Spleen (tissue), 11 donors: ENCODE measurements around the gene CLPSL1. TPM values are rescaled to one million over a fixed set of nuclear protein-coding genes. Genes with fewer than 3 reads are reported as not detected.

Experiments used
- DNase-seq: peaks from one replicate; pipeline ENCODE4 v3.0.0-alpha.2; 2020
- H3K27ac ChIP-seq, 8 donors: fragments of 200-600 bp; sonication (generic) in 7 of 8; 1 replicate in 4 of 8; 2 replicates in 4 of 8; pipeline versions ENCODE4 v1.5.0 to v1.8.0; 2016 to 2021; ENCODE audit warnings: inconsistent platforms in 4 of 8, mild to moderate bottlenecking in 4 of 8, moderate library complexity in 1 of 8
- H3K27me3 ChIP-seq, 7 donors: fragments of 200-600 bp; sonication (generic) in 6 of 7; replicated peaks in 1 of 7; 1 replicate in 4 of 7; 2 replicates in 3 of 7; pipeline versions ENCODE4 v1.5.0 to v1.8.0; 2016 to 2021; ENCODE audit warnings: inconsistent platforms in 3 of 7, mild to moderate bottlenecking in 1 of 7
- H3K36me3 ChIP-seq, 6 donors: fragments of 200-600 bp; sonication (generic) in 5 of 6; 1 replicate in 4 of 6; 2 replicates in 2 of 6; pipeline versions ENCODE4 v1.5.0 to v1.8.0; 2016 to 2021; ENCODE audit warnings: inconsistent platforms in 2 of 6
- H3K4me1 ChIP-seq, 6 donors: fragments of 200-600 bp; sonication (generic) in 5 of 6; 1 replicate in 3 of 6; 2 replicates in 3 of 6; pipeline versions ENCODE4 v1.5.0 to v1.8.0; 2016 to 2021; ENCODE audit warnings: inconsistent platforms in 3 of 6
- H3K4me3 ChIP-seq, 8 donors: fragments of 200-600 bp; sonication (generic) in 7 of 8; 1 replicate in 4 of 8; 2 replicates in 4 of 8; pipeline versions ENCODE4 v1.5.0 to v1.8.0; 2016 to 2021; ENCODE audit warnings: inconsistent platforms in 4 of 8, mild to moderate bottlenecking in 4 of 8, moderate library complexity in 2 of 8
- H3K9me3 ChIP-seq, 8 donors: fragments of 200-600 bp; sonication (generic) in 7 of 8; 1 replicate in 4 of 8; 2 replicates in 4 of 8; pipeline versions ENCODE4 v1.5.0 to v1.8.0; 2016 to 2021; ENCODE audit warnings: inconsistent platforms in 4 of 8
- CTCF ChIP-seq, 11 experiments: fragments of 200-600 bp in 7 of 11; fragments of 450-650 bp in 4 of 11; sonication (generic) in 4 of 11; IDR thresholded peaks in 8 of 11; conservative IDR thresholded peaks in 3 of 11; 1 replicate in 7 of 11; 2 replicates in 4 of 11; pipeline versions ENCODE4 v1.4.0 to v1.8.0; 2016 to 2021; ENCODE audit warnings: antibody characterized with exemption in 11 of 11, inconsistent platforms in 4 of 11, mild to moderate bottlenecking in 1 of 11
- POLR2A ChIP-seq, 3 donors: fragments of 450-650 bp; IDR thresholded peaks; one replicate each; pipeline ENCODE4 v1.5.1; 2017; ENCODE audit warnings: antibody characterized with exemption in 3 of 3, mild to moderate bottlenecking in 1 of 3
- POLR2AphosphoS5 ChIP-seq, 3 donors: sonication (generic); formaldehyde crosslinking; IDR thresholded peaks; one replicate each; pipeline ENCODE4 v1.5.1; 2017; ENCODE audit warnings: antibody characterized with exemption in 3 of 3
- WGBS, 5 donors: extraction: QIAGEN DNeasy Blood & Tissue Kit in 3 of 5; methylation state at CpG; one replicate each; pipeline versions ENCODE4 v1.1.5 to v1.1.7; 2013 to 2018; 5-methylcytosine and 5-hydroxymethylcytosine counted together
- intact Hi-C: fragments of 100-400 bp; cut with DNase I; formaldehyde crosslinking; loops from one replicate; pipeline ENCODE4 v1.15.0; 2023; ENCODE audit warnings: low total_unique reads
- polyA plus RNA-seq, 3 donors: library from polyadenylated mRNA; stranded (reverse); fragments of 200-250 nt; gene quantifications; one replicate each; pipeline ENCODE4 v1.2.1, GENCODE V29; 2013
- total RNA-seq, 7 donors: library from RNA; depleted of rRNA in 3 of 7; stranded (reverse); fragments of >200 nt in 3 of 7; fragmentation: NEBNext Ultra II Directional in 4 of 7; extraction: Animal tissue kit (Norgen Biotek cat#: 25700) in 4 of 7; gene quantifications; one replicate each; pipeline versions ENCODE4 v1.1.0 to v1.2.1, GENCODE V29; 2016 to 2021
- donor health status: healthy with polysubstance abuse.
- donor health status: DM: no; HTN: no; CAD: no; lungs with moderate emphysema.
- donor health status: DM: no; HTN: no; CAD: no.
- donor health status: Bipolar disorder and iron deficiency.
- donor health status: healthy.
- donor health status: DM: no; HTN: no; CAD: no.
- donor health status: DM: yes; HTN: yes; CAD: no.

CLPSL1 gene
- total and polyA plus RNA-seq, 10 donors = not detected

GRCh38 chr6:35750557-35750956, 30.3 kb upstream of the CLPSL1 start:
- no peak for DNase-seq
- TF ChIP-seq CTCF (IDR thresholded peaks at IDR 0.05 in 8 of 11, conservative IDR thresholded peaks at IDR 0.05 in 3 of 11) = no peak
- no peak for TF ChIP-seq POLR2AphosphoS5 (IDR thresholded peaks at IDR 0.05)
- no peak for TF ChIP-seq POLR2A (IDR thresholded peaks at IDR 0.05)
- Histone ChIP-seq H3K4me1 (peaks cover 0 to 4% (median 0%) of the 10 kb centered on the region in 6 donors), H3K27me3 (no peaks in the 10 kb centered on the region), H3K27ac (no peak overlapping the region), H3K4me3 (no peak overlapping the region), H3K36me3 (no peaks in the 10 kb centered on the region), H3K9me3 (peaks cover 0 to 15% (median 12%) of the 10 kb centered on the region in 8 donors)
- whole genome bisulfite sequencing, 5 donors = 86 to 94% (median 92%) methylated on average over 7 of the region's 7 CpGs
- intact Hi-C loops = no loop called here

GRCh38 chr6:35751594-35751993, 29.2 kb upstream of the CLPSL1 start:
- TF ChIP-seq POLR2AphosphoS5 (IDR thresholded peaks at IDR 0.05) = no peak
- no peak for TF ChIP-seq CTCF (IDR thresholded peaks at IDR 0.05 in 8 of 11, conservative IDR thresholded peaks at IDR 0.05 in 3 of 11)
- no peak for TF ChIP-seq POLR2A (IDR thresholded peaks at IDR 0.05)
- WGBS, 5 donors = 69 to 80% (median 72%) methylated on average over 4 of the region's 4 CpGs
- H3K27ac ChIP-seq = no peak overlapping the region
- no peaks in the 10 kb centered on the region for H3K27me3 ChIP-seq
- intact Hi-C loops = no loop called here
- H3K4me1 ChIP-seq = peaks cover 0 to 4% (median 0%) of the 10 kb centered on the region in 6 donors
- H3K4me3 ChIP-seq = no peak overlapping the region
- no peaks in the 10 kb centered on the region for H3K36me3 ChIP-seq
- DNase-seq = no peak
- peaks cover 0 to 15% (median 12%) of the 10 kb centered on the region in 8 donors for H3K9me3 ChIP-seq

GRCh38 chr6:35752330-35752729, 28.5 kb upstream of the CLPSL1 start:
- Histone ChIP-seq H3K9me3 (peaks cover 0 to 14% (median 12%) of the 10 kb centered on the region in 8 donors), H3K4me1 (peaks cover 0 to 5% (median 0%) of the 10 kb centered on the region in 6 donors), H3K27ac (no peak overlapping the region), H3K4me3 (no peak overlapping the region), H3K36me3 (no peaks in the 10 kb centered on the region), H3K27me3 (no peaks in the 10 kb centered on the region)
- intact Hi-C loops = no loop called here
- DNase-seq = no peak
- 83 to 93% (median 87%) methylated on average over 4 of the region's 4 CpGs for WGBS, 5 donors
- no peak for TF ChIP-seq POLR2A (IDR thresholded peaks at IDR 0.05)
- no peak for TF ChIP-seq CTCF (IDR thresholded peaks at IDR 0.05 in 8 of 11, conservative IDR thresholded peaks at IDR 0.05 in 3 of 11)
- TF ChIP-seq POLR2AphosphoS5 (IDR thresholded peaks at IDR 0.05) = no peak

- H3K9me3 ChIP-seq = no peaks in the 10 kb centered on the region
- intact Hi-C loops = no loop called here
- no peak overlapping the region for H3K27ac ChIP-seq
- 83 to 89% (median 86%) methylated on average over 6 of the region's 6 CpGs for WGBS, 5 donors
- H3K36me3 ChIP-seq = no peaks in the 10 kb centered on the region
- H3K4me1 ChIP-seq = peaks cover 0 to 26% (median 0%) of the 10 kb centered on the region in 6 donors
- peaks cover 0 to 4% (median 0%) of the 10 kb centered on the region in 7 donors for H3K27me3 ChIP-seq
- DNase-seq = no peak
- H3K4me3 ChIP-seq = no peak overlapping the region
- no peak for TF ChIP-seq CTCF (IDR thresholded peaks at IDR 0.05 in 8 of 11, conservative IDR thresholded peaks at IDR 0.05 in 3 of 11)
- TF ChIP-seq POLR2AphosphoS5 (IDR thresholded peaks at IDR 0.05) = no peak
- no peak for TF ChIP-seq POLR2A (IDR thresholded peaks at IDR 0.05)
Measured at GRCh38 chr6:35754452-35755277, 26.2 kb upstream of the CLPSL1 start.
